GM13976 (cell line): ENCODE measurements around the gene ACSL1.

Experiments
- DNase-seq: peaks from one replicate; pipeline ENCODE4 v3.0.0; 2012; ENCODE audit warnings: low spot score
- in situ Hi-C: fragments of 300-500 bp; cut with MboI; formaldehyde crosslinking; loops from one replicate; pipeline ENCODE4 v1.12.0; 2022; ENCODE audit warnings: low sequenced_read_pairs, mixed read lengths, inconsistent platforms; ENCODE audit not compliant: unreplicated experiment
- TF ChIP-seq, protein P1 (sequence below): IDR thresholded peaks from 2 replicates; pipeline ENCODE4 v1.5.1; 2012; ENCODE audit warnings: borderline replicate concordance, mild to moderate bottlenecking; ENCODE audit not compliant: insufficient read depth; ENCODE audit errors: extremely low read depth, missing control alignments, control extremely low read depth

The ACSL1 gene

DNA sequence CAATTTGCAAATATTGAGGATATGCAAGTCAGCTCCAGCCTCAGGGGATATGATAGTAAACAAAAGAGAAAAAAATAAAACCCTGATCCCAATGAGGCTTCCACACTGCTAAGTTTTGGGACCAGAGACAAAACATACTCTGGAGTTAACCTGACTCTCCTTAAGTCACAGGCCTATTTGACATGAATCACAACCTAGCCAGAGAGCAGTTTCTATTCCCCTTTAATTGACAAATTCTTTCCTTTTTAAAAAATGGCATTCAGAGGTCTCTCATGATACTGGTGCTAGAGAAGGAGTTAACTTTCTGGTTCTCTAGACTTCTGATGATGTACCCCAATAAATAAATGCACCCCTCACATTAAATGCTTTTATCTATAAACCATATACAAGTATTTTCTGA is 8.8 kb downstream of the ACSL1 start:
- peak; percentile 50 for DNase-seq
- in situ Hi-C loops, result no loop called here
- TF ChIP-seq, protein P1, sequence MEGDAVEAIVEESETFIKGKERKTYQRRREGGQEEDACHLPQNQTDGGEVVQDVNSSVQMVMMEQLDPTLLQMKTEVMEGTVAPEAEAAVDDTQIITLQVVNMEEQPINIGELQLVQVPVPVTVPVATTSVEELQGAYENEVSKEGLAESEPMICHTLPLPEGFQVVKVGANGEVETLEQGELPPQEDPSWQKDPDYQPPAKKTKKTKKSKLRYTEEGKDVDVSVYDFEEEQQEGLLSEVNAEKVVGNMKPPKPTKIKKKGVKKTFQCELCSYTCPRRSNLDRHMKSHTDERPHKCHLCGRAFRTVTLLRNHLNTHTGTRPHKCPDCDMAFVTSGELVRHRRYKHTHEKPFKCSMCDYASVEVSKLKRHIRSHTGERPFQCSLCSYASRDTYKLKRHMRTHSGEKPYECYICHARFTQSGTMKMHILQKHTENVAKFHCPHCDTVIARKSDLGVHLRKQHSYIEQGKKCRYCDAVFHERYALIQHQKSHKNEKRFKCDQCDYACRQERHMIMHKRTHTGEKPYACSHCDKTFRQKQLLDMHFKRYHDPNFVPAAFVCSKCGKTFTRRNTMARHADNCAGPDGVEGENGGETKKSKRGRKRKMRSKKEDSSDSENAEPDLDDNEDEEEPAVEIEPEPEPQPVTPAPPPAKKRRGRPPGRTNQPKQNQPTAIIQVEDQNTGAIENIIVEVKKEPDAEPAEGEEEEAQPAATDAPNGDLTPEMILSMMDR, result no peak

DNA sequence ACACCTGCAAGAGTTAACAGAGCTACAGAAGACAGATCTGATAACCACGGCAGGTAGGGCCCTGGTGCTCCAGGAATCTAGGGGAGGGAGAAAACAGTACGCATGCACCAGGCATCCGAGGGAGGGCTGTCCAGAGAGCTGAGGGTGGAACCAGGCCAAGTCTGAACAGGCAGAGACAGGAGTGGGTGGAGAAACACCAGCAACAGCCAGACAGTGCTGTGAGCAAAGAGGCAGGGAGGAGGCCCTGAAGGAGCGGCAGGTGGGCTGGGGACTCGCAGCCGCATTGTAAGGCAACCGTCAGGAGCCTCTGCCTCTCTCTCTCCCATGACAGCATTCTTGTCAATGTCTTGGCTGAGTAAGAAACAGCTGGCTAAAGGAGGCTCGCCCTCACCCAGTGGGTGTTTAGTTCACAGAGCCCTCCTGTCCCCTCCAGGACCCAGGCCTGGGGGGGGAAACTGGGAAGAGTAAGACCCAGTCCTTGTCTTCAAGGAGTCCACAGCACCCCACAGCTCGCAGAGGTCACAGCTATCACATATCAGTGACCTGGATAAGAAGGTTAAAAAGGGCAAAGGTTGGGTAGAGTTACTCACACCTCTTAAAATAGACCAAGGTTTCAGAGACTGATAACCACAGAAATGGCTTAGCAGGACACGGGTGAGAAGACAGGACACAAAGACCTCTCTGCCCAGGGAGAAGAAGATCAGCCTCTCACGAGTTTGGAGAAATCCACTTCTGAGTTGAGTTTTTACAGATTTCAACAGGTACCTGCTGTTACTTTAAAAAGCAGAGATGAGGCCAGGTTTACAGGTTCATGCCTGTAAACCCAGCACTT is 10.5 kb downstream of the ACSL1 start:
- peak; percentile 81 for DNase-seq
- in situ Hi-C loops, result no loop called here
- TF ChIP-seq, protein P1, result no peak

DNA sequence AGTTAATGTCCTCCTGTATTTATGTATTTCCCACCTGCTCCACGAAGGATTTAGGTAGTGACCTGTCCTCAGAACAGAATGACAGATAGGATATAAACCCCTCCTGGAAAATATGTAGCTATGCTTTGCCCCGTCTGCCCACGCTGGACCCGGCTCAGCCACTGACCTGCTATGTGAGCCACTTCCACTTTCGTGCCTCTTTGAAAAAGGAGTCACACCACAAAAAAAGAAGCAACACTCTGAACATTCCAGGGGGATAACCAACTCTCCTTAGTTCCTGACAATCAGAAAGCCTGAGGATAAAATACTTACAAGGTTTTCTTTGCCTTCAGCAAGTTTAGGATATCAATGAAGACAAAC is 11.1 kb downstream of the ACSL1 start:
- no peak for DNase-seq
- in situ Hi-C loops, result no loop called here
- TF ChIP-seq, protein P1, result no peak

DNA sequence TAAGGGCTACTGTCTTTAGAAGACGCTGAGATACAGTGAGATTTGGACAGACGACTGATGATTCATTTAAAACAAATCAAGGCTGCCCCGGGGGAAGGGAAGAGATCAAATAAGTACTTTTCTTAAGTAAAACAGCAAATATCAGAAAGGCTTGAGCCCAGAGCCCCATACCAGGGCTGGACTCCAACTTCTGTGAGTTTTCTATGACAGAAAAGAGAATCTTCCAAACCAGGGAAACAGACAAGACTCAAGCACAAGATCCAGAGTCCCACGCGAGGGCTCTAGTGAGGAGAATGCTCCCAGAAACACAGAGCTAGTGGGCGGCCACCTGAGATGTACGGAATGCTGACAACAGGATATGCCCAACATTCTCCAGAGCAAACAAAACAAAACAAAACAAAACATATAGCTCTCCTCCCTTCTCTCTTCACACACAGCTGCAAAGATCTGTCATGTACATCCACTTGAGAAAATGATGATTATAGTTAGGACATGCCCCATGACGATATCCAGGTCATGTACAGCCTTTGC is 13.1 kb downstream of the ACSL1 start:
- no peak for DNase-seq
- TF ChIP-seq, protein P1, result no peak
- in situ Hi-C loops, result no loop called here

DNA sequence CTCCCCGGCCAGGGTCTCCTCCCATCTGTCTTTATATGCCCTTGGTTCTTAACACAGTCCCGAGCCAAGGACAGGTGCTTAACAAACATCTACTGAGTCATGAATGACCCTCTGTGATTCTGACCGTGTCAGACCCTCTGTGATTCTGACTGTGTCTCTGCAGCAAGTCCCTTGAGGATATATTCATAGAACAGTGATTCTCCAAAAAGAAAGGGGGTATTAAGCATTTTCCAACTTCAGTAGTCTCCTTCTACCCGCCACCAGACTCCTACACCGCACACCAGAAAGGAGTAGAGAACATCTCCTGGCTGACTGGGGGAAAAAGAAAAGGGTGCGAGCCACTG is 13.6 kb downstream of the ACSL1 start:
- TF ChIP-seq, protein P1, result no peak
- in situ Hi-C loops, result no loop called here
- DNase-seq, result no peak

DNA sequence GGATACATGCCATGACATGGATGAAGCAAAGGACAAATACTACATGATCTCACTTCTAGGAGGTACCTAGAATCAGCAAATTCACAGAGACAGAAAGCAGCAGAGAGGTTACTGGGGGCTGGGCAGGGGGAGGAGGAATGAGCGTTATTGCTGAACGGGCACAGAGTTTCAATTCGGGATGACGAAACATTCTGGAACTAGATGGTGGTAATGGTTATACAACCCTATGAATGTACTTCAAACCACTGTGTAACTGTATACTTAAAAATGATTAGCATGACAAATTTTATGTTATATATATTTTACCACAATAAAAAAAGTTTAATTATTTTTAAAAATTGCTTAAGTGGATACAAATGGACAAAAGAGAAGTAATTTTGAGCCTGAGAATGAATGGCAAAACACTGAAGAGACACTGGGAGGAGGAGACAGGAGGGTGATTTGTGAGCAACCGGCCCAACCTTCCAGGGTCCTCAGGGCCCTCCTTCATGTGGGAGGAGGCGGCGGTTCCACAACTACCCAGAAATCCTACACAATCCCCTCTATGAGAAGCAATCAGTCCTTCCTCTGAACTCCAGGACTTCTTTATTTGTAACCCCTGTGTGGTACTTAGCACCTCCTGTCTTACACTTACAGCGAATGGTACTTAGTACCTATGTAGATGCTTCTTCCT is 14.1 kb downstream of the ACSL1 start:
- no peak for DNase-seq
- in situ Hi-C loops, result no loop called here
- TF ChIP-seq, protein P1, result no peak
